T-helper 2 cell treated with Interferon-gamma antibody and Interleukin-4, amounts not matched to agents 5 μg/mL and 100 μg/mL, for 36 hours (primary cell): ENCODE data around the gene P2RY4.
"Not testable (repeated sequence)": the region's sequence is repeated elsewhere in the genome, so short reads cannot be mapped to it uniquely, and the experiment has no call there.

Source experiments
- DNase-seq: peaks from one replicate; pipeline ENCODE4 v3.0.0; 2021; ENCODE audit warnings: low spot score
- H3K27ac Mint-ChIP-seq: one replicate; pipeline ENCODE4 v1.8.0; 2021; ENCODE audit warnings: mild to moderate bottlenecking, mixed read lengths
- H3K27me3 Mint-ChIP-seq: one replicate; pipeline ENCODE4 v1.8.0; 2021; ENCODE audit warnings: low read depth, mixed read lengths
- H3K36me3 Mint-ChIP-seq: one replicate; pipeline ENCODE4 v1.8.0; 2021; ENCODE audit warnings: low read depth, mixed read lengths
- H3K4me1 Mint-ChIP-seq: one replicate; pipeline ENCODE4 v1.8.0; 2021; ENCODE audit warnings: low read depth, mixed read lengths
- H3K4me3 Mint-ChIP-seq: one replicate; pipeline ENCODE4 v1.8.0; 2022; ENCODE audit warnings: mild to moderate bottlenecking, moderate library complexity, mixed read lengths
- H3K9me3 Mint-ChIP-seq: one replicate; pipeline ENCODE4 v1.8.0; 2021; ENCODE audit warnings: mixed read lengths

The P2RY4 gene

DNA sequence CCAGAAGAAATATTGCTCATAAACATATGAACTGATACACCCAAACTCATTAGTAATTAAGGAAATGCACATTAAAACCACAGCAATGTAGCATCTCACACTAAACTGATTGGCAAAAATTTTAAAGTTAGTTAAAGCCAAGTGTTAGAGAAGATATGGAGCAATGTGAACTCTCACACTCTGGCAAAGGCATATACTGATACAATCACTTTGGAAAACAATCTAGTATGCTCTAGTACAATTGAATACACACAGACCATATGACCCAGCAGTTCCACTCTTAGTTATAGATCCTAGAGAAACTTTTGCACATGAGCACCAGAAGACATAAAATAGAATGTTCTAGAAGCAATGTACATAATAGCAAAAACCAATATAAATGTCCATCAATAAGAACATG is 34.0 kb downstream of the P2RY4 start:
- Mint-ChIP-seq H3K36me3 (no peaks in the 10 kb centered on the region), H3K4me1 (no peaks in the 10 kb centered on the region), H3K27ac (no peak overlapping the region), H3K4me3 (no peak overlapping the region), H3K9me3 (no peaks in the 10 kb centered on the region), H3K27me3 (no peaks in the 10 kb centered on the region)
- no peak for DNase-seq

DNA sequence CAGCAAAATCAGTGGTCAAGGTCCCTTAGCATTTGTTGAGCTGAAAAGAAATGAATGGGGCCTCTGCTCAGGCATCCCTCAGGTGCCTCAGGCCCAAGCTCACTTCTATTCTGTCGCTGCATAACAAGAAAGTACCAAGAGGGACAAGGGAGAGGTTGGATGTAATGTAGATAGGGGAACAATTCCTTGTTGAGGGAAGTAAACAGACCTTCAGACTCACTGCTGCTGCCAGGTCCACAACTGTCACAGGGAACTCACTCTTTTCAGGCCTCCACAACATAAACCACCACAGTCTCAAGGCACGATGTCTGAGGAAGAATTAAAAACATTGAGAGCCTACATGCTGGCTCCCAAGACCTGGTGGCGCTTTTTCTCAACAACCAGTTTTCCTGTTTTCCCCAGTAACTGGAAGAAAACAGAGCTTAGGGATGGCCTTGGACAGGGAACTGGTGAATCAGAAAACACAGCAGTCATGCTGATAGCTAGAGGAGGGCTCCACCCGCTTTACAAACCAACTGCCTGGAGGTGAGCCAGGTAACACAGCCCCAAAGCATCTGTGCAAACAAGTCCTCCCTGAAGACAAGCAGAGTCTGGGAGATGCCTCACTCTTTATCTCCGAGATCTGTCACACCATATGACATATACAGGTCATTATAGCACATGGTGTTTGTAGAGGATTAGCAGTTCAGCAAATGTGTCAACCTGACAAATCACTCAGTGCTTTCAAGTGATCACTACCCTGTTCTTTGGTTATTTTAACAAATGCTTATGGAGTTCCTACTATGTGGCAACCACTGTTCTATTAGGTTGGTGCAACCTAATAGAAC is 39.9 kb downstream of the P2RY4 start:
- Mint-ChIP-seq H3K27me3 (no peaks in the 10 kb centered on the region), H3K9me3 (no peaks in the 10 kb centered on the region), H3K4me1 (no peaks in the 10 kb centered on the region), H3K27ac (no peak overlapping the region), H3K36me3 (no peaks in the 10 kb centered on the region), H3K4me3 (no peak overlapping the region)
- no peak for DNase-seq

DNA sequence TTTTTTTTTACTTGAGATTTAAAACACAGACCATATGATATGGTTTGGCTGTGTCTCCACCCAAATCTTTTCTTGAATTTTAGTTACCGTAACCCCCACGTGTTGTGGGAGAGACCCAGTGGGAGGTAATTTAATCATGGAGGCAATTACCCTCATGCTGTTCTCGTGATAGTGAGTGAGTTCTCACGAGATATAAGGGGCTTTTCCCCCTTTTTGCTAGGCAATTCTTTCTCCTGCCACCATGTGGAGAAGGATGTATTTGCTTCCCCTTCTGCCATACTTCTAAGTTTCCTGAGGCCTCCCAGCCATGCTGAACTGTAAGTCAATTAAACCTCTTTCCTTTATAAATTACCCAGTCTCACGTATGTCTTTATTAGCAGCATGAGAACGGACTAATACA is 50.4 kb downstream of the P2RY4 start:
- not testable (repeated sequence) for H3K36me3 Mint-ChIP-seq, H3K9me3 Mint-ChIP-seq, DNase-seq, H3K4me1 Mint-ChIP-seq, H3K4me3 Mint-ChIP-seq, H3K27ac Mint-ChIP-seq, H3K27me3 Mint-ChIP-seq

DNA sequence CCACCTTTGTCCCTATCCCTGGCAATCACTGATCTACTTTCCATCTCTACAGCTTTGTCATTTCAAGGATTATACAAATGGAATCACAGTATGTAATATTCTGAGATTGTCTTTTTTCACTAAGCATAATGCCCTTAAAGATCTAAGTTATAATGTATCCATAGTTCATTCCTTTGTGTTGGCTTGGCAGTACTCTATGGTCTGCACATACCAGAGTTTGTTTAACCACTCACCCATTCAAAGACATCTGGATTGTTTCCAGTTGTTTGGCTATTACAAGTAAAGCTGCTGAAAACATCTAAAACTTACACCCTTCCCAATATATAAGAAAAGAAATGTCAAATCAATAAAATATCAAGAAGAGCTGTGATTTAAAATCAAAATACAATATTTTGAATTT is 51.5 kb downstream of the P2RY4 start:
- no peaks in the 10 kb centered on the region for H3K27me3 Mint-ChIP-seq
- H3K4me3 Mint-ChIP-seq, result no peak overlapping the region
- DNase-seq, result no peak
- H3K9me3 Mint-ChIP-seq, result no peaks in the 10 kb centered on the region
- no peaks in the 10 kb centered on the region for H3K4me1 Mint-ChIP-seq
- H3K27ac Mint-ChIP-seq, result no peak overlapping the region
- H3K36me3 Mint-ChIP-seq, result no peaks in the 10 kb centered on the region
